HG02642 (cell line): ENCODE results near the gene TECPR2.

Experiments
- ATAC-seq: cut with Tn5 transposase; IDR thresholded peaks from one replicate; pipeline ENCODE4 v1.9.1; 2021; ENCODE audit warnings: mild to moderate bottlenecking; ENCODE audit not compliant: unreplicated experiment, poor library complexity

The TECPR2 gene

DNA sequence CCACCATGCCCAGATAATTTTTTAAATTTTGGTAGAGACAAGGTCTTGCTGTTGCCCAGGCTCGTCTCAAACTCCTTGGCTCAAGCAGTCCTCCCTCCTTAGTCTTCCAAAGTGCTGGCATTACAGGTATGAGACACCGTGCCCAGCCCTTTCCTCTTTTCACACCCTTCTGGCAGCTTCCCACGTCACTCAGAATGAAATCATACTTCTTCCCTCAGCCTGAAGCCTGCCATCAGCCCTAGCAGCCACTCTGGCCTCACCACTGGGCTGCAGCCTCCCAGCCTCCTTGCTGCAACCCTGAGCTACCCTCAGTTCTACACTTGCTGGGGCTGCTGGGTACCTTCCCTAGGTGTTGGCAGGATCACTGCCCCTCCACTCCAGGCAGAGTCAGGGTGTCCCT, 128.6 kb downstream of the TECPR2 start:
- ATAC-seq, result no peak

GRCh38 chr14:102491786-102492530, 129.2 kb downstream of the TECPR2 start:
- ATAC-seq, result no peak

- no peak for ATAC-seq
These were observed 129.8 kb downstream of the TECPR2 start for GRCh38 chr14:102492531-102492910.

GRCh38 chr14:102493096-102493495, 130.4 kb downstream of the TECPR2 start:
- ATAC-seq, result no peak

DNA sequence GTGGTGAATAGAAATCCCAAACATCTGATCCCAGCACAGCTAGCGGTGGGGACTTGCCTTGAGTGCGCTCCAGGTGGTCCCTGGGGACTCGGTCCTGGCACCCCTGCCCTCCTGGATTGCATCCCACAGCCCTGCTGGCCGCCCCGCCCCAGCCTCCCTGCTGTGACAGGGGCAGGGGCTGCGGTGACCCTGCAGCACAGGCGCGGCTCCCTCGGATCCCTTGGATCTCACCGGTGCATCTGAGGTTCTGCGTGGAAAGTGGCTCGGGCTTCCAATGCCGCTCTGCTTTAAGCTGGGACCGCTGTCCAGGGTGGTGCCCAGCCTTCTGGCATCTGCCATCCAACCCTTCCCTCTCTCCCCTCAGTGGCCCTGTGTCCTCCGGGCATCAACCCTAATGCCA, 130.8 kb downstream of the TECPR2 start:
- ATAC-seq, result no peak

- no peak for ATAC-seq
These were observed 133.0 kb downstream of the TECPR2 start for GRCh38 chr14:102495491-102496330.

DNA sequence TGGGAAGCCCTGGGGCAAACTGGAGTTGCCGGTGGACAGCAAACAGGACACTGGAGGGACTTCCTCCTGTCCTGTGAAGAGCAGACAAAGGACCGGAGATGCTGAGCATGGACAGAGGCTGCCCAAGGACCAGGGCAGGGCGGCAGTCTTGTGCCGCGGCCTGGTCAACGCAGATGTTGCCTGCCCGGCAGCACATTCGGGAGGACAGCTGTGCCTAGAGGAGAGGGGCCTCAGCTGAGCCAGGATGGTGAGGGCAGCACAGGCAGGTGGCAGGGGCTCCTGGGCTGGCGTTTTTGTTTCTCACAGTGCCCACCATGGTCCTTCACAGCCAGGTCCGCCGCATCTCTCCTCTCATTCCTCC, 133.6 kb downstream of the TECPR2 start:
- ATAC-seq, result no peak

- ATAC-seq, result no peak
These were observed 134.4 kb downstream of the TECPR2 start for GRCh38 chr14:102496958-102497744.

DNA sequence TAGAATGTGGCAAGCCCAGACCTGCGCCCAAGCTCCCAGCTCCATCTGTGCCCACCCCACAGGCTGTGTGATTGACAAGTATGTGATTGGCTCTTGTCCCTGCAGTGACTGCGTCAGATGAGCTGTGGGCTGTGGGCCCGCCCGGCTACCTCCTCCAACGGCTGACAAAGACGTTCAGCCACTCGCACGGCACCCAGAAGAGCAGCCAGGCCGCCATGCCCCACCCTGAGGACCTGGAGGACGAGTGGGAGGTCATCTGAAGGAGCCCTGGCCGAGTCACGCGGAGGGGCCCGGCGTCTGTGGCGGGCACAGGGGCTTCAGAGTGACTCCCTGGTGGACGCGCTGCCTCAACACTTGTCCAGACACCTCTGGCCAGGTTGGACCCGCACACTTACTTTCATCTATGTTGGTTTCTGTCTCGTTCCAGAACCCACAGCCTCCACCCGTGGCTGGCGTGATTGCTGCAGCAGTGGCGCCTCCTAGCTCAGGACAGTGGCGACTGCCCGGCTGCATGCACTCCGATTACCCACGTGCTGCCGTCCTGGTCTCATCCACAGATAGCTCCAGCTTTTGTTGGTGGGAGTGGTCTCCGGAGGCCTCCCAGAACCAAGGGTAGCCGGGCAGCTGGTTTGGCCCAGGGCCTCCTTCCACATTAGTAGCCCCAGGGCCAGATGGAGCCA, 135.4 kb downstream of the TECPR2 start:
- no peak for ATAC-seq

- no peak for ATAC-seq
These were observed 136.0 kb downstream of the TECPR2 start for GRCh38 chr14:102498678-102499265.

DNA sequence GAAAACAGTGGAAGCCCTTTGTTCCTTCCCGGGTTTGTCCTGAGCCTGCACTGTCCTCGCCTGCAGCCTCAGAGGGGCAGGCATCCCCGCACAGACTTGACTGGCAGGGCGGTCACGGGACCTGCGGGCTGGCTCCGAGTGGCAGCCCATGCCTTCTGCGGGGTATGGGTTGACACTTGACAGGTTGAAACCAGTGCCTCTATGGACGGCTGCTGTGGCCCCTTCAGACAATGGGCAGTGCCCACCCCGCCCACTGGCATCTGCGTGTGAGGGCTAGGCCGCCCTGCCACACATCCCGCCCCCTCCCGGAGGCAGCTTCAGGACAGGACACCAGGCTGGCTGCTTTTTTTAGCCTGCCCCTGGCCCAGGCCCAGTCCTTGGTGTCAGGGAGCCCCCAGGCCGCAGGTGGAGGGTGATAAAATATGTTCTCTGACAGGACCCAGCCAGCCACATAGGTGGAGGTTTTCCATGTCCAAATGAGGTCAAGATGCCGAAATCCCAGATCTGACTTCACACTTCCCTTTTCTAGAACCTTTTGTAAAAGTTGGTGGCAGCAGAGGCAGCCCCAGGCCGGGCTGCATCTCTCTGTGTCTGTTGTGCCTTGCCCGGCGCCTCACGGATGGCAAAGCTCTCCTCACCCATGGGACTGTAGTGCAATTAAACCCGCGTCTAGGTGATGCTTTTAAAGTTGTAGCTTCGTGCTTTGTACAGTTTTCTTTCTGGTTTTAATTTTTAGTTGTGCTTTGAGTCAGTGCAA, 136.8 kb downstream of the TECPR2 start:
- ATAC-seq, result no peak

DNA sequence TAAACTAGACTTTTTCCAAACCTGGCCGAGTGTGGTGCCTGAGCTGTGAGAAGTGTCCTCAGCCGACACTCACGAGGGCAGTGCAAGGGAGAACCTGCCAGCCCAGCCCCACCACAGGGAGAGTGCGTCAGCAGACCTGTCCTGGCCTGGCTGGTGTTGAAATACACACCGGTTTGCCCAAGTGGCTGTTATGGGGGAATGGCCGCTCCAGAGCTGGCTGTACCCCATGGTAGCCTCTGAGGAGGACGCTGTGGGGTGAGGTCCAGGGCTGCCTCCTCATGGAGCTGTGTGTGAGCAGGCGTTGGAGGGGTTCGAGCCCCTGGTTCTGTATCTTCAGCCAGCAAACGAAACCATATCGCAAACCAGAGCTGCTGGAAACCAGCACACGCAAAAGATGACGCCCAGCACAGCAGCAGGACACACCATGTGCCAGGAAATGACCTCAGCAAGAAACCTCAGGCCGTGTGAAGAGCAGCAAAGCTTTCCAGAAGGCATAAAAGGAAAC, 137.5 kb downstream of the TECPR2 start:
- ATAC-seq, result no peak

DNA sequence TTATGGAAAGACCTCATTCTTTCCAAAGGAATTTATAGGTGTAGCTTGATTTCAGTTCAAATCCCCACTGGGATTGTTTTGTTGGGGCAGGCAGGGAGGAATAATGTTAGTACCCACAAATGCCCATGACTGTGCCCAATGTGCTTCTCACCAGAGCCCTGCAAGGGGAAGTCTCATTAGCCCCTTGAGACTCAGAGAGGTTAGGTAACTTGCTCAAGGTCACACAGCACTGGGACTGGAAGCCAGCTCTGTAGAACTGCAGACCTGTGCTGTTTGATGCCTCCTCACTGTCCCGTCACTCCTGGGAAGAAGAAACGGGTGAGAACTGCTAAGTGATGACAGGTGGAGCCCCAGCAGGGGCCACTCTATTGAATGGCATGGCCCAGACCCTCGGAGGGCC, 138.0 kb downstream of the TECPR2 start:
- ATAC-seq, result no peak

- ATAC-seq, result no peak
These were observed 139.1 kb downstream of the TECPR2 start for GRCh38 chr14:102501751-102502315.

- ATAC-seq, result no peak
These were observed 139.8 kb downstream of the TECPR2 start for GRCh38 chr14:102502571-102502970.

DNA sequence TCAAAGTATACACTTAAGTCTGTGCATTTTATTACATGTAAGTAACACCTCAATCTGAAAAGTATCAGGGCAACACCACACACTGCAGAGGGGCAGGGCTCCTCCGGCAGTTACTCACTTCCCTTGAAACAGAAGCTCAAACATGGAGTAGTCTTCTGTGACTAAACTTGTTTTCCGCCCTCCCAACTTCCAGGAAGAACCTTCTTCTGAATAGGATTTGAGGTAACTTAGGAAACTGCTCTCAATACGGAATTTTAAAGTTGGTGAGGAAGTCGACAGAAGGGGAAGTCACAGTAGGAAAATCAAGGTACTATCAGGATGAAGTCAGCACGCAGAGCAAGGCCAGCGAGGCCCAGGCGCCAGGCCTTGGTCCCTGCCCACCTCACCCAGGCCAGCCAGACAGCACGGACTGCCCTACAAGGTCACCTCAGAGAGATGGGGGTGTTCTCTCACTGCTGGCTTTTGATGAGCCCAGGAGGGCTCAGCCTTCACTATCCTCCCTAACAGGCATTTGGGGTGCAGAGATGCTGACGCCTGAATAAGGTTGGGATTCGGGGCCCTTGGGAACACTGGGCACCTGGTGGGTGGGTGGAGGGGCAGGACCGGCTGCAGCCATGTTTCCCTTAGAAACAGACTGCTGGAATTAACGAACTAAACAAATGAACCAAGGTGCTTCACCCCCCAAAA, 141.0 kb downstream of the TECPR2 start:
- ATAC-seq, result no peak

DNA sequence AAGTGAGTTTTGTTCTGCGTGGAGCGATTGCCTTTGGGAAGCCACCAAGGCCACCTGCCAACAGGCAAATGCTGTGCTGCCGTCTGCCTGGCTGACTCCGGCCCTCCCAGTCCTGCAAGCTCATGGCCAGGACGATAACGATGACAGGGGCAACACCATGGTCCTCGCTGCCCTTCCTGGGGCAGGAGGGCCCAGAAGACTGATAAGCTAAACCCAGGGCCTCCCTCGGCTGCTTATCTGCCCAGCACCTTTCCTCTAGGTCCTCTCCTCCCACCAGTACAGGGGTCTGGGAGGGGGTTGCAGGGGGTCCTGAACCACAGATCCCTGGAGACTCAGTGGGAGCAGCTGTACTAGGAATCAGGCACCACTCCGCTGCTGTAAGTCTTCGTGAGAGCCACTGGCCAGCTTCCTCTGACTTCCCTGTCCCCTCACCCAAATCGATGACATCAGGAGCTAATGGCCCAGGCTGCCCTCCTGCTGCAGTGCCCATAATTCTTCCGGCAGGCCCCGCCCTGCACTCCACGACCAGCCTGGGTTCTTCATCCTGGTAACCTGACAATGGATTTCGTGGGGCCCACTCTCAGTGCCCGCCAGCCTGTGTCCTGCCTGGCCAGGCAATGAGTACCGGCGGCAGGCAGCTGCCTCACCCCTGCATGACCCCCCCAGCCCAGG, 141.7 kb downstream of the TECPR2 start:
- ATAC-seq, result no peak
